ENCODE measurements around the gene HCN3. TPM values are rescaled to one million over a fixed set of nuclear protein-coding genes. Genes with fewer than 3 reads are reported as not detected.

Gene HCN3
- total and polyA plus RNA-seq, 2 donors (not counting 1 experiment from before 2014, with no cell fraction given): 6.2 to 9.2 TPM

DNA sequence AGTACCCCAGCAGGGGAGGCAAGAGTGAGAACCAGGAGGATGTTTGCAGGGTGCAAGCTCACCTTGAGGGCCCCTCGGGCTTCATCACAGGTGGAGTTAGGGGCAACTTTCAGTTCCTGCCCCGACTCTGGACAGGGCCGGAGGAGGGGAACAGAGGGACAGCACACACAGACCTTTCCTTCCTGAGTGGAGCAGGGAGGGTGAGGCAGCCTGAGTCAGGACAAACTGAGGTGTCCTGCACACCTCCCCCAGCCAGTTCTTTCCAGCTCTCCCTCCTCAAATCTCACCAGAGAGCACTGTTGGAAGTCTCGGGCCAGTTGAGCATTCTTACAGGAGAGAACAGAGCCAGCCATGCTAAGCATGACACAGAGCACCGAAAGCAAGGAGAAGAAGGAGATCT, 23.5 kb upstream of the HCN3 start:
- Mint-ChIP-seq H3K9me3 (ENCODE audit: insufficient read depth) (no peaks in the 10 kb centered on the region), H3K4me1 (peaks cover 44% of the 10 kb centered on the region), H3K4me3 (peak overlapping the region; percentile 90), H3K27me3 (no peaks in the 10 kb centered on the region), H3K27ac (peak overlapping the region; percentile 67)
- no peak for ATAC-seq (ENCODE audit: low read depth)
- ChIA-PET POLR2A (interaction anchor here (1.5 kb wide), 1 partner anchor 9 kb away, joined by 12 read pairs; no protein-coding TSS in a partner anchor), CTCF (interaction anchor here (5.2 kb wide), 1 partner anchor 68 kb away, joined by 128 read pairs; the partner anchor contains the start of gene RUSC1)
- no peak overlapping the region for H2AFZ ChIP-seq (ENCODE audit: insufficient read depth, low read depth, low read length, poor library complexity, severe bottlenecking)
- H3K9me3 ChIP-seq (ENCODE audit: control extremely low read depth in 1 of 3, control insufficient read depth in 2 of 3, insufficient read depth in 1 of 3, low read length in 2 of 3): peaks cover 0 to 3% (median 0%) of the 10 kb centered on the region in 3 donors
- peak overlapping the region; percentile 97 for H3K4me2 ChIP-seq (replicated peaks; ENCODE audit: low read depth, low read length, poor library complexity, severe bottlenecking)
- peaks cover 20 to 31% of the 10 kb centered on the region in 2 donors for H3K4me1 ChIP-seq (ENCODE audit: control insufficient read depth in 2 of 2, insufficient read depth in 2 of 2, low read length in 2 of 2)
- no peak overlapping the region for H3K27ac ChIP-seq (ENCODE audit: low read length in 2 of 2)
- 87% methylated on average over 4 of the region's 5 CpGs for WGBS (ENCODE audit: insufficient coverage)
- H3K27me3 ChIP-seq (replicated peaks in 1 of 4; ENCODE audit: control extremely low read depth in 1 of 4, control insufficient read depth in 3 of 4, insufficient read depth in 4 of 4, low read length in 3 of 4): no peaks in the 10 kb centered on the region
- peaks cover 0 to 17% of the 10 kb centered on the region in 2 experiments for H3K36me3 ChIP-seq (replicated peaks in 1 of 2; ENCODE audit: control extremely low read depth in 1 of 2, control insufficient read depth in 1 of 2, extremely low read depth in 1 of 2, insufficient read depth in 2 of 2, low read length in 1 of 2)
- H3K79me2 ChIP-seq (ENCODE audit: control insufficient read depth, insufficient read depth, low read length): no peaks in the 10 kb centered on the region
- DNase-seq: no peak
- no peak overlapping the region for H3K4me3 ChIP-seq (ENCODE audit: control extremely low read depth in 1 of 5, extremely low read depth in 1 of 5, insufficient read depth in 1 of 5, low read depth in 2 of 5, low read length in 4 of 5)
- no peak overlapping the region for H3K9ac ChIP-seq (ENCODE audit: low read length)
- TF ChIP-seq EZH2 (IDR thresholded peaks at IDR 0.05; ENCODE audit: borderline replicate concordance, insufficient read depth, low read depth, low read length, poor library complexity, severe bottlenecking): no peak
- TF ChIP-seq, protein P1, sequence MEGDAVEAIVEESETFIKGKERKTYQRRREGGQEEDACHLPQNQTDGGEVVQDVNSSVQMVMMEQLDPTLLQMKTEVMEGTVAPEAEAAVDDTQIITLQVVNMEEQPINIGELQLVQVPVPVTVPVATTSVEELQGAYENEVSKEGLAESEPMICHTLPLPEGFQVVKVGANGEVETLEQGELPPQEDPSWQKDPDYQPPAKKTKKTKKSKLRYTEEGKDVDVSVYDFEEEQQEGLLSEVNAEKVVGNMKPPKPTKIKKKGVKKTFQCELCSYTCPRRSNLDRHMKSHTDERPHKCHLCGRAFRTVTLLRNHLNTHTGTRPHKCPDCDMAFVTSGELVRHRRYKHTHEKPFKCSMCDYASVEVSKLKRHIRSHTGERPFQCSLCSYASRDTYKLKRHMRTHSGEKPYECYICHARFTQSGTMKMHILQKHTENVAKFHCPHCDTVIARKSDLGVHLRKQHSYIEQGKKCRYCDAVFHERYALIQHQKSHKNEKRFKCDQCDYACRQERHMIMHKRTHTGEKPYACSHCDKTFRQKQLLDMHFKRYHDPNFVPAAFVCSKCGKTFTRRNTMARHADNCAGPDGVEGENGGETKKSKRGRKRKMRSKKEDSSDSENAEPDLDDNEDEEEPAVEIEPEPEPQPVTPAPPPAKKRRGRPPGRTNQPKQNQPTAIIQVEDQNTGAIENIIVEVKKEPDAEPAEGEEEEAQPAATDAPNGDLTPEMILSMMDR (IDR thresholded peaks at IDR 0.05): no peak
- H4K20me1 ChIP-seq (ENCODE audit: control insufficient read depth, insufficient read depth, low read length, poor library complexity, severe bottlenecking): no peaks in the 10 kb centered on the region
- intact Hi-C loops (cut with micrococcal nuclease): no loop called here

DNA sequence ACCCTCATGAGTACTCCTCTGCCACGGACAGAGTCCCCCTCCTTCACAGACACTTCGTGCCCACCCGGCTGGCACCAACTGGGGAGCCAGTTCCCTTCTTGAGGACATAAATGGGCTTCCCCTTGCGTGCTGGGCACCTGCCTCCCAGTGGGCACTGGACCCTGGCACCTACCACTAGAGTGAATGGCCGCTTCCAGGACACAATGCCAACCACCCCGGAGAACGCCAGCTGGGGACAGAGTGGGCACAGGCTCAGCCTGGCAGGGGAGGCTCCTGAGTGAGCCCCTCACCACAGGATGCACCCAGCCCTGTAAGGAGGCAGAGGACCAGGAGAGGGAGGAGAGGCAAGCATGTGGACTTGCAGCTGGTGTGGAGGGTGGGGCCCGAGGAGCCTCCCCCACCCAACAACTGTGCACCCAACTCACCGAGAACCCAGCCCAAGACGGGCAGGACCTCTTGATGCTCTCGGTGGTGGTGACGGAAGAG, 23.0 kb upstream of the HCN3 start:
- Histone ChIP-seq H3K36me3 (replicated peaks in 1 of 2; ENCODE audit: control extremely low read depth in 1 of 2, control insufficient read depth in 1 of 2, extremely low read depth in 1 of 2, insufficient read depth in 2 of 2, low read length in 1 of 2) (peaks cover 0 to 18% of the 10 kb centered on the region in 2 experiments), H3K9me3 (ENCODE audit: control extremely low read depth in 1 of 3, control insufficient read depth in 2 of 3, insufficient read depth in 1 of 3, low read length in 2 of 3) (peaks cover 0 to 3% (median 0%) of the 10 kb centered on the region in 3 donors), H4K20me1 (ENCODE audit: control insufficient read depth, insufficient read depth, low read length, poor library complexity, severe bottlenecking) (no peaks in the 10 kb centered on the region), H3K79me2 (ENCODE audit: control insufficient read depth, insufficient read depth, low read length) (no peaks in the 10 kb centered on the region), H3K4me2 (replicated peaks; ENCODE audit: low read depth, low read length, poor library complexity, severe bottlenecking) (peak overlapping the region; percentile 97), H3K27ac (ENCODE audit: low read length in 2 of 2) (no peak overlapping the region), H3K4me1 (ENCODE audit: control insufficient read depth in 2 of 2, insufficient read depth in 2 of 2, low read length in 2 of 2) (peaks cover 20 to 31% of the 10 kb centered on the region in 2 donors), H3K4me3 (ENCODE audit: control extremely low read depth in 1 of 5, extremely low read depth in 1 of 5, insufficient read depth in 1 of 5, low read depth in 2 of 5, low read length in 4 of 5) (peak overlapping the region in 1 of 5 experiments; percentile 79), H2AFZ (ENCODE audit: insufficient read depth, low read depth, low read length, poor library complexity, severe bottlenecking) (peak overlapping the region; percentile 93), H3K9ac (ENCODE audit: low read length) (peak overlapping the region; percentile 80), H3K27me3 (replicated peaks in 1 of 4; ENCODE audit: control extremely low read depth in 1 of 4, control insufficient read depth in 3 of 4, insufficient read depth in 4 of 4, low read length in 3 of 4) (no peaks in the 10 kb centered on the region)
- H3K9me3 Mint-ChIP-seq (ENCODE audit: insufficient read depth): no peaks in the 10 kb centered on the region
- peak overlapping the region; percentile 90 for H3K4me3 Mint-ChIP-seq
- ATAC-seq (ENCODE audit: low read depth) (no peak), DNase-seq (no peak)
- intact Hi-C loops (cut with micrococcal nuclease): no loop called here
- peak overlapping the region; percentile 67 for H3K27ac Mint-ChIP-seq
- TF ChIP-seq EZH2 (IDR thresholded peaks at IDR 0.05; ENCODE audit: borderline replicate concordance, insufficient read depth, low read depth, low read length, poor library complexity, severe bottlenecking): no peak
- TF ChIP-seq, protein P1 (IDR thresholded peaks at IDR 0.05): no peak
- POLR2A ChIA-PET: interaction anchor here (1.0 to 1.5 kb wide), 2 partner anchors 10 to 19 kb away, joined by 3 to 12 read pairs; partner anchors contain the start of gene CLK2
- H3K27me3 Mint-ChIP-seq: no peaks in the 10 kb centered on the region
- H3K4me1 Mint-ChIP-seq: peaks cover 44% of the 10 kb centered on the region
- WGBS (ENCODE audit: insufficient coverage): 71% methylated on average over 12 of the region's 12 CpGs
- CTCF ChIA-PET: interaction anchor here (1.2 kb wide), 1 partner anchor 69 kb away, joined by 5 read pairs; no protein-coding TSS in a partner anchor
